SK-N-SH treated with all-trans-retinoic acid at 6 μM for 48 hours (cell line): ENCODE results near the gene GDPGP1.
"Not testable (repeated sequence)": the region's sequence is repeated elsewhere in the genome, so short reads cannot be mapped to it uniquely, and the experiment has no call there.

Source experiments
- ARNTL ChIP-seq: fragments of 450-650 bp; formaldehyde crosslinking; IDR thresholded peaks from 2 replicates; pipeline ENCODE4 v1.5.0; 2020; ENCODE audit warnings: low read depth, mild to moderate bottlenecking, moderate library complexity, borderline replicate concordance
- CSDC2 ChIP-seq: fragments of 250-450 bp; sonication (Bioruptor Pico); IDR thresholded peaks from 2 replicates; pipeline ENCODE4 v1.5.0; 2020; ENCODE audit warnings: mild to moderate bottlenecking, moderate library complexity
- GLIS3 ChIP-seq: fragments of 250-450 bp; sonication (Bioruptor Pico); IDR thresholded peaks from 2 replicates; pipeline ENCODE4 v1.5.0; 2020; ENCODE audit warnings: mild to moderate bottlenecking, moderate library complexity
- ISL1 ChIP-seq: fragments of 250-450 bp; sonication (Bioruptor Pico); IDR thresholded peaks from 2 replicates; pipeline ENCODE4 v2.1.2; 2022; ENCODE audit warnings: mild to moderate bottlenecking, moderate library complexity
- OSR1 ChIP-seq: fragments of 250-450 bp; sonication (Bioruptor Pico); IDR thresholded peaks from 2 replicates; pipeline ENCODE4 v1.8.0; 2022; ENCODE audit warnings: moderate library complexity, mild to moderate bottlenecking, inconsistent platforms
- SNAI2 ChIP-seq: fragments of 250-450 bp; sonication (Bioruptor Pico); IDR thresholded peaks from 2 replicates; pipeline ENCODE4 v1.5.0; 2020; ENCODE audit warnings: mild to moderate bottlenecking, moderate library complexity
- ZC3H10 ChIP-seq: fragments of 250-450 bp; sonication (Bioruptor Pico); IDR thresholded peaks from 2 replicates; pipeline ENCODE4 v1.5.1; 2021; ENCODE audit warnings: mild to moderate bottlenecking, moderate library complexity
- ZFP30 ChIP-seq: fragments of 450-650 bp; formaldehyde crosslinking; IDR thresholded peaks from 2 replicates; pipeline ENCODE4 v1.5.0; 2022; ENCODE audit warnings: mild to moderate bottlenecking, moderate library complexity
- ZNF70 ChIP-seq: fragments of 450-650 bp; formaldehyde crosslinking; IDR thresholded peaks from 2 replicates; pipeline ENCODE4 v1.5.0; 2020; ENCODE audit warnings: mild to moderate bottlenecking, moderate library complexity
- TF ChIP-seq, protein P1 (sequence below): fragments of 250-450 bp; sonication (Bioruptor Pico); IDR thresholded peaks from 2 replicates; pipeline ENCODE4 v1.8.0; 2021; ENCODE audit warnings: low read depth, mild to moderate bottlenecking, moderate library complexity, borderline replicate concordance
- TF ChIP-seq, protein P2 (sequence below): fragments of 250-450 bp; sonication (Bioruptor Pico); IDR thresholded peaks from 2 replicates; pipeline ENCODE4 v1.5.1; 2021; ENCODE audit warnings: mild to moderate bottlenecking, moderate library complexity
- TF ChIP-seq, protein P3 (sequence below): fragments of 250-450 bp; sonication (Bioruptor Pico); IDR thresholded peaks from 2 replicates; pipeline ENCODE4 v1.8.0; 2020; ENCODE audit warnings: mild to moderate bottlenecking, moderate library complexity, borderline replicate concordance

DNA sequence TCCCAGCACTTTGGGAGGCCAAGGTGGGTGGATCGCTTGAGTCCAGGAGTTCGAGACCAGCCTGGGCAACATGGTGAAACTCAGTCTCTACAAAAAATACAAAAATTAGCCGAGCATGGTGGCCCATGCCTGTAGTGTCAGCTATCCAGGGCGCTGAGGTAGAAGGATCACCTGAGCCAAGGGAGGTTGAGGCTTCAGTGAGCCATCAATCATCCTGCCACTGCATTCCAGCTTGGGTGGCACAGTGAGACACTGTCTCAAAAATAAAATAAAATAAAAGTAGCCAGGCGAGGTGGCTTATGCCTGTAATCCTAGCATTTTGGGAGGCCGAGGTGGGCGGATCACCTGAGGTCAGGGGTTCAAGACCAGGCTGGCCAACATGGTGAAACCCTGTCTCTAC lies 45.9 kb upstream of the GDPGP1 start:
- not testable (repeated sequence) for TF ChIP-seq GLIS3 (CRISPR knock-in tag); ZC3H10 (CRISPR knock-in tag); ZFP30 (CRISPR knock-in tag); OSR1; ARNTL (CRISPR knock-in tag); ISL1 (CRISPR knock-in tag); ZNF70 (CRISPR knock-in tag); SNAI2 (CRISPR knock-in tag); CSDC2
- TF ChIP-seq, protein P1, sequence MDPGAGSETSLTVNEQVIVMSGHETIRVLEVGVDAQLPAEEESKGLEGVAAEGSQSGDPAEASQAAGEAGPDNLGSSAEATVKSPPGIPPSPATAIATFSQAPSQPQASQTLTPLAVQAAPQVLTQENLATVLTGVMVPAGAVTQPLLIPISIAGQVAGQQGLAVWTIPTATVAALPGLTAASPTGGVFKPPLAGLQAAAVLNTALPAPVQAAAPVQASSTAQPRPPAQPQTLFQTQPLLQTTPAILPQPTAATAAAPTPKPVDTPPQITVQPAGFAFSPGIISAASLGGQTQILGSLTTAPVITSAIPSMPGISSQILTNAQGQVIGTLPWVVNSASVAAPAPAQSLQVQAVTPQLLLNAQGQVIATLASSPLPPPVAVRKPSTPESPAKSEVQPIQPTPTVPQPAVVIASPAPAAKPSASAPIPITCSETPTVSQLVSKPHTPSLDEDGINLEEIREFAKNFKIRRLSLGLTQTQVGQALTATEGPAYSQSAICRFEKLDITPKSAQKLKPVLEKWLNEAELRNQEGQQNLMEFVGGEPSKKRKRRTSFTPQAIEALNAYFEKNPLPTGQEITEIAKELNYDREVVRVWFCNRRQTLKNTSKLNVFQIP (CRISPR knock-in tag), result not testable (repeated sequence)
- TF ChIP-seq, protein P2, sequence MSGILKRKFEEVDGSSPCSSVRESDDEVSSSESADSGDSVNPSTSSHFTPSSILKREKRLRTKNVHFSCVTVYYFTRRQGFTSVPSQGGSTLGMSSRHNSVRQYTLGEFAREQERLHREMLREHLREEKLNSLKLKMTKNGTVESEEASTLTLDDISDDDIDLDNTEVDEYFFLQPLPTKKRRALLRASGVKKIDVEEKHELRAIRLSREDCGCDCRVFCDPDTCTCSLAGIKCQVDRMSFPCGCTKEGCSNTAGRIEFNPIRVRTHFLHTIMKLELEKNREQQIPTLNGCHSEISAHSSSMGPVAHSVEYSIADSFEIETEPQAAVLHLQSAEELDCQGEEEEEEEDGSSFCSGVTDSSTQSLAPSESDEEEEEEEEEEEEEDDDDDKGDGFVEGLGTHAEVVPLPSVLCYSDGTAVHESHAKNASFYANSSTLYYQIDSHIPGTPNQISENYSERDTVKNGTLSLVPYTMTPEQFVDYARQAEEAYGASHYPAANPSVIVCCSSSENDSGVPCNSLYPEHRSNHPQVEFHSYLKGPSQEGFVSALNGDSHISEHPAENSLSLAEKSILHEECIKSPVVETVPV (CRISPR knock-in tag), result not testable (repeated sequence)
- TF ChIP-seq, protein P3, sequence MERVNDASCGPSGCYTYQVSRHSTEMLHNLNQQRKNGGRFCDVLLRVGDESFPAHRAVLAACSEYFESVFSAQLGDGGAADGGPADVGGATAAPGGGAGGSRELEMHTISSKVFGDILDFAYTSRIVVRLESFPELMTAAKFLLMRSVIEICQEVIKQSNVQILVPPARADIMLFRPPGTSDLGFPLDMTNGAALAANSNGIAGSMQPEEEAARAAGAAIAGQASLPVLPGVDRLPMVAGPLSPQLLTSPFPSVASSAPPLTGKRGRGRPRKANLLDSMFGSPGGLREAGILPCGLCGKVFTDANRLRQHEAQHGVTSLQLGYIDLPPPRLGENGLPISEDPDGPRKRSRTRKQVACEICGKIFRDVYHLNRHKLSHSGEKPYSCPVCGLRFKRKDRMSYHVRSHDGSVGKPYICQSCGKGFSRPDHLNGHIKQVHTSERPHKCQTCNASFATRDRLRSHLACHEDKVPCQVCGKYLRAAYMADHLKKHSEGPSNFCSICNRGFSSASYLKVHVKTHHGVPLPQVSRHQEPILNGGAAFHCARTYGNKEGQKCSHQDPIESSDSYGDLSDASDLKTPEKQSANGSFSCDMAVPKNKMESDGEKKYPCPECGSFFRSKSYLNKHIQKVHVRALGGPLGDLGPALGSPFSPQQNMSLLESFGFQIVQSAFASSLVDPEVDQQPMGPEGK (CRISPR knock-in tag), result not testable (repeated sequence)
